Astrocyte (in vitro differentiated cells and primary cell): ENCODE measurements around the gene PMEL. TPM values are rescaled to one million over a fixed set of nuclear protein-coding genes. Genes with fewer than 3 reads are reported as not detected.

Experiments used
- DNase-seq: peaks from one replicate; pipeline ENCODE4 v3.0.0-alpha.2; 2010; ENCODE audit warnings: low read depth
- FAIRE-seq: peaks from 2 replicates; lab custom pipeline; 2011; peaks lifted over from hg19 to GRCh38; lab: Jason Lieb, UNC
- H2AFZ ChIP-seq: 2 replicates; pipeline ENCODE4 v1.6.0; 2012; ENCODE audit warnings: low read depth, low read length, inconsistent platforms
- H3K27ac ChIP-seq: 2 replicates; pipeline ENCODE4 v1.5.1; 2011; ENCODE audit warnings: low read depth, low read length, inconsistent platforms
- H3K27me3 ChIP-seq: 2 replicates; pipeline ENCODE4 v1.6.0; 2011; ENCODE audit warnings: low read length, inconsistent platforms; ENCODE audit not compliant: insufficient read depth
- H3K36me3 ChIP-seq: 2 replicates; pipeline ENCODE4 v1.5.1; 2011; ENCODE audit warnings: low read length, inconsistent platforms; ENCODE audit not compliant: insufficient read depth
- H3K4me1 ChIP-seq: 2 replicates; pipeline ENCODE4 v1.5.1; 2011; ENCODE audit warnings: low read length, inconsistent platforms; ENCODE audit not compliant: insufficient read depth
- H3K4me2 ChIP-seq: 2 replicates; pipeline ENCODE4 v1.6.0; 2012; ENCODE audit warnings: low read length, inconsistent platforms
- H3K4me3 ChIP-seq: 2 replicates; pipeline ENCODE4 v1.5.1; 2011; ENCODE audit warnings: low read depth, mild to moderate bottlenecking, low read length, inconsistent platforms; ENCODE audit not compliant: insufficient read depth
- H3K79me2 ChIP-seq: 2 replicates; pipeline ENCODE4 v1.6.0; 2012; ENCODE audit warnings: mild to moderate bottlenecking, low read length, inconsistent platforms; ENCODE audit not compliant: insufficient read depth
- H3K9ac ChIP-seq: 2 replicates; pipeline ENCODE4 v1.6.0; 2012; ENCODE audit warnings: mild to moderate bottlenecking, low read length, inconsistent platforms
- H3K9me3 ChIP-seq: 2 replicates; pipeline ENCODE4 v1.5.1; 2012; ENCODE audit warnings: low read depth, mild to moderate bottlenecking, low read length, inconsistent platforms; ENCODE audit not compliant: insufficient read depth
- H4K20me1 ChIP-seq: 2 replicates; pipeline ENCODE4 v1.6.0; 2012; ENCODE audit warnings: low read length, inconsistent platforms; ENCODE audit not compliant: insufficient read depth
- H3K27ac Mint-ChIP-seq: one replicate; pipeline ENCODE4 v1.8.0; 2021; ENCODE audit warnings: mild to moderate bottlenecking, mixed read lengths; ENCODE audit not compliant: unreplicated experiment
- H3K27me3 Mint-ChIP-seq: one replicate; pipeline ENCODE4 v1.8.0; 2021; ENCODE audit warnings: low read depth, mixed read lengths; ENCODE audit not compliant: unreplicated experiment
- H3K36me3 Mint-ChIP-seq: one replicate; pipeline ENCODE4 v1.8.0; 2021; ENCODE audit warnings: low read depth, mixed read lengths; ENCODE audit not compliant: unreplicated experiment
- H3K4me1 Mint-ChIP-seq: one replicate; pipeline ENCODE4 v1.8.0; 2021; ENCODE audit warnings: low read depth, mixed read lengths; ENCODE audit not compliant: unreplicated experiment
- H3K4me3 Mint-ChIP-seq: one replicate; pipeline ENCODE4 v1.8.0; 2021; ENCODE audit warnings: mild to moderate bottlenecking, moderate library complexity, mixed read lengths; ENCODE audit not compliant: unreplicated experiment
- H3K9me3 Mint-ChIP-seq: one replicate; pipeline ENCODE4 v1.8.0; 2021; ENCODE audit warnings: mild to moderate bottlenecking, mixed read lengths; ENCODE audit not compliant: unreplicated experiment
- CTCF ChIP-seq: IDR thresholded peaks from 2 replicates; pipeline ENCODE4 v1.5.1; 2011; ENCODE audit warnings: low read depth, mild to moderate bottlenecking, inconsistent platforms, low read length, moderate library complexity; ENCODE audit not compliant: insufficient read depth
- EZH2 ChIP-seq: IDR thresholded peaks from 2 replicates; pipeline ENCODE4 v1.6.1; 2012; ENCODE audit warnings: mild to moderate bottlenecking, low read length, inconsistent platforms; ENCODE audit not compliant: insufficient read depth
- total RNA-seq: library from RNA; stranded (reverse); gene quantifications from 2 replicates; pipeline ENCODE4 v1.2.1, GENCODE V29; 2021

The PMEL gene
- total RNA-seq, 1 donor from 2014 or later = 13.8 TPM

GRCh38 chr12:55930771-55931316, 35.0 kb downstream of the PMEL start, which contains the start of gene DGKA:
TSS of gene DGKA (plus strand) at chr12:55931162. CDS start at chr12:55936504, 5,342 bp downstream.
- Histone ChIP-seq H4K20me1 (no peaks in the 10 kb centered on the region), H3K9me3 (no peaks in the 10 kb centered on the region), H3K4me1 (peaks cover 39% of the 10 kb centered on the region), H3K36me3 (no peaks in the 10 kb centered on the region), H3K27me3 (no peaks in the 10 kb centered on the region), H3K79me2 (peaks cover 28% of the 10 kb centered on the region), H3K4me3 (peak within 1 kb of the TSS; percentile 76), H3K27ac (peak within 1 kb of the TSS; percentile 58), H3K4me2 (peak within 1 kb of the TSS; percentile 92), H3K9ac (peak within 1 kb of the TSS; percentile 83), H2AFZ (peak within 1 kb of the TSS; percentile 86)
- H3K4me3 Mint-ChIP-seq = peak within 1 kb of the TSS; percentile 94
- no peaks in the 10 kb centered on the region for H3K9me3 Mint-ChIP-seq
- DNase-seq (peak; percentile 61), FAIRE-seq (no peak)
- TF ChIP-seq EZH2 (no peak), CTCF (peak; percentile 71)
- peak within 1 kb of the TSS; percentile 92 for H3K27ac Mint-ChIP-seq
- H3K36me3 Mint-ChIP-seq = peaks cover under 1% of the 10 kb centered on the region
- no peaks in the 10 kb centered on the region for H3K27me3 Mint-ChIP-seq
- H3K4me1 Mint-ChIP-seq = peaks cover 44% of the 10 kb centered on the region

DNA sequence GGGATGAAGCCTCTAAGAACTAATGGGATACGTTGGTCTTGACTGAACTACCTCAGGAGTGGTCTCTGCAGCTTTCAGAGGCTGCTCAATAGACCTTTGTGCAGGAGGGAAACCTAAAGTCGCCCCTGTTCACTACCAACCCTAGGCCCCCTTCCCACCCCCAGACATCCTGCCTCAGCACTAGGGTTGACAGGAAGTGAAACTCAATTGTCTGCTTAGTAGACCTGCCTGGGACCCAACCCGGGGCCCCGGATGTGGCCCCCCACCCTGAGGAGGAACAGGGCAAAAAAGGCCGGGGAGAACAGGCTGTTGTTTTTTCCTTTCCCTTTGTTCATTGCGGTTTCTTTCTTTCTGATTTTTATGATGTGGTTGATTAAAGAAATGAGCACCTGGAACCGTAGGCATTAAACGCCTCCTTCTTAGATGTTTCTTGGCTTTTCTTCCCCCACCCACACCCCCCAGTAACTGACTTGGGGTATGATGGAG, 36.5 kb downstream of the PMEL start:
- no peak overlapping the region for H2AFZ ChIP-seq
- no peak overlapping the region for H3K27ac ChIP-seq
- no peaks in the 10 kb centered on the region for H3K27me3 Mint-ChIP-seq
- no peak overlapping the region for H3K27ac Mint-ChIP-seq
- TF ChIP-seq EZH2 (no peak), CTCF (no peak)
- H3K9me3 Mint-ChIP-seq = no peaks in the 10 kb centered on the region
- no peaks in the 10 kb centered on the region for H3K36me3 ChIP-seq
- H3K9ac ChIP-seq = no peak overlapping the region
- peaks cover 44% of the 10 kb centered on the region for H3K4me1 Mint-ChIP-seq
- H3K9me3 ChIP-seq = no peaks in the 10 kb centered on the region
- no peak for DNase-seq
- H3K4me3 ChIP-seq = no peak overlapping the region
- H3K4me2 ChIP-seq = no peak overlapping the region
- no peaks in the 10 kb centered on the region for H3K36me3 Mint-ChIP-seq
- peak overlapping the region; percentile 31 for H3K4me3 Mint-ChIP-seq
- H3K27me3 ChIP-seq = no peaks in the 10 kb centered on the region
- peaks cover 38% of the 10 kb centered on the region for H3K79me2 ChIP-seq
- no peaks in the 10 kb centered on the region for H4K20me1 ChIP-seq
- FAIRE-seq = no peak
- peaks cover 37% of the 10 kb centered on the region for H3K4me1 ChIP-seq
